C1 segment of cervical spinal cord (tissue), 14 donors: ENCODE data around the gene LRRC56.
"Not testable (repeated sequence)": the region's sequence is repeated elsewhere in the genome, so short reads cannot be mapped to it uniquely, and the experiment has no call there.

Source experiments
- DNase-seq, 14 donors: peaks; one replicate each; lab custom pipeline; 2025; lab: John Stamatoyannopoulos, UW

The LRRC56 gene

GRCh38 chr11:501683-502287 is 35.5 kb upstream of the LRRC56 start:
- DNase-seq: no peak

DNA sequence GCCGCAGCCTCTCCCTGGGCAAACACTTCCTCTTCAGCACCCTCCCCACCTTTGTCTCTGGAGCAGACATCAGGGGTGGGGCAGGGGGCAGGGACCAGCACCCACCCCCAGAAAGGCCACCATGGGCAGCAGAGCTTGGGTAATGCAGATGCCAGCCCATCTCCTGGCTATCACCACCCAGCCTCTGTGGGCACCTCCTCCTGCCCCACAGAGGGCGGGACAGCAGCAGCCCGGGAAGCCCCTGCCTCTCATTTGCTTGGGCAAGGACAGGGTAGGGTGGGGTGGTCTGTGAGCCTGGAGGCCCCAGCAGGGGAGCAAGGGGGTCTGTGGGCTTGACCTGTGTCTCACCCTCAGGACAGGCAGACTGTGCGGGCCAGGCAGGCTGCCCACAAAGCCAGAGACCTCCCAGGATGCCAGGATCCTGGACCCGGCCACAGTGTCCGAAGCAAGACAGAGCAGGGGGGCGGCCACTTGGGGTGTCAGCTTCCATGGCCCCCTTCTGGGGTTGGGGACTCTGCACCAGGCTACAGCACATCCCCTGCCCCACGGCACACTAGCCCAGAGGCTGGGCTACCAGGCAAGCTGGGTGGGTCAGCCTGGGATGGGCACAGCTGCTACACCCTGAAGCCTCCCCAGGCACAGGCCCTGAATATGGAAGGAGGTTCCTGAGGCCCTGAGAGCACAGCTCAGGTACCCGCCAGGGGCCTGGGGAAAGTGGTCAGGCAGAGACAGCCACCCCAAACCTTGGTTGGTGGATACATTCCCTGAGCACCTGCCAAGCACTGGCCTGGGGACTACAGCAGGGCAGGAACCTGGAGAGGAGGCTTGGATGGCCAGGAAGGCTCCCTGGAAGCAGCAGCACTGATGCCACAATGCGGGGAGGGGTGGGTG is 34.8 kb upstream of the LRRC56 start:
- DNase-seq: no peak

DNA sequence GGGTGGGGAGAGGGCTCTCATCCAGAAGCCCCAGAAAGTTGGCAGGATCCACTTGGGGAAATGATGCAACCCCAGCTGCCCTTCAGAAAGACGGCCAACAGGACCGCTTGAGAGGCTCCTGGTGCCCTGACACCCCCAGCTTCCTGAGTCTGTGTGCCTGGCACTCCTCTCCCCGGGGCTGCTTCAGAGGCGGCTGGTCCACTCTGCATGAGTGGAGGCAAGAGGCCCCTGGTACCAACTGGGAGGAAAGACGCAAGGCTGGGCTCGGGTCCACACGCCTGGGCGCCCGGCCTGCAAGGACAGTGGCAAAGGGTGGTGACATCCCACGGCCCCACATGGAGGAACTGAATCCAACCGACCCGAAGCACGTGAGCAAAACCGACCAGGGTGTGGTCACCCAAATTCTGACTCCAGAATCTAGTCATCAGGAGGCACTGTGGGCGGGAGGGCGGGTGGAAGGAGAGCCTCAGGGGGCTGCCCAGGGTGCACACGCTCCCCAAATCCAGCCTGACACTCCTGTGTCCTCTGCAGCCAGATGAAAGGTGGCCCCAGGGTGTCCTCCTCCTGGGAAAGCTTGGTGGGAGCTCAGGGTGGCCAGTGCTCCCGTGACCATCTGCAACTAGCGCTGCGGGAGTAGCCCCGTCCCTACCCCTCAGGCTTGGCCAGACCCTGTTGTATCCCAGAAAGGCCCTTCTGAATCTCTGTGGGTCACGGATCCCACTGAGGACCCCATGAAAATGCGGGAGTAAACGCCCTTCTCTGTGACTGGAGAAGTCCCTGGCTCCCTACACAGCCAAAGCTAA is 33.9 kb upstream of the LRRC56 start:
- peak in 13 of 14 donors; percentile 36 to 88 (median 69) for DNase-seq

- peak in 2 of 14 donors; percentile 56 to 64 for DNase-seq
These were observed 33.0 kb upstream of the LRRC56 start for GRCh38 chr11:504053-504993.

- no peak for DNase-seq
These were observed 32.4 kb upstream of the LRRC56 start for GRCh38 chr11:504994-505344.

DNA sequence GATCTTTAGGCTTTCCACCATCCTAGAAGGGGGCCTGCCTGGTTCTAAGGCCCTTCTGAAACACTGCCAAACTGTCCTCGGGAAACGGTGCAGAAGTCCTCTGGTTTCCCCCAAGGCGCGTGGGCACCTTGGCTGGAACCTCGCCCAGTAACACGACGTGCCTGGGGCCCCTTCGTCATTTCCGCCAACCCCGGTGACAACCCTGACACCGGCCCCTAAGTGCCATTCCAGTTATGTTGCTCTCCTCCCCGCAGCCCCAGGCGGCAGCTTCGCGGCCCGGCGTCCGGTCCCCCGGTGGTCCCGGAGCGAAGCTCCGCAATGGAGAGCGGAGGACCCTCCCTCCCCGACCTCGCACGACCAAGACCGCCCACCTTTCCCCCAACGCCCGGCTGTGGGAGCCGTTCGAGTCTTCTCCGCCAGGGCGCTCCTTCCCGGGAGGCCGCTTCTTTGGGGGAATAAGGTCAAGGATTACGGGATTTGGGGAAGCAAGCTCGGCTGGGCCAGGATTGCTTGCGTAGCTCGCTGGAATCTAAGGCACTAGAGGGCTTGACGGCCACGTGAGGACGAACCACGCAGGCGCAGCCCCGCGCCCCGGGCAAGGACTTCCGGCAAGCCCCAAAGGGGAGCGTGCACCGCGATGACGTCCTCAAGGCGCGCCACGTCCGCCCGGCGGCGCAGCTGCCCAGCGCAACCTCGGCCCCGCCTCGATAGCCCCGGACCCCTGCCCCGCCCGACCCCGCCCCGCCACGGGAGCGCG is 30.9 kb upstream of the LRRC56 start:
- DNase-seq: peak; percentile 85 to 98 (median 97)

DNA sequence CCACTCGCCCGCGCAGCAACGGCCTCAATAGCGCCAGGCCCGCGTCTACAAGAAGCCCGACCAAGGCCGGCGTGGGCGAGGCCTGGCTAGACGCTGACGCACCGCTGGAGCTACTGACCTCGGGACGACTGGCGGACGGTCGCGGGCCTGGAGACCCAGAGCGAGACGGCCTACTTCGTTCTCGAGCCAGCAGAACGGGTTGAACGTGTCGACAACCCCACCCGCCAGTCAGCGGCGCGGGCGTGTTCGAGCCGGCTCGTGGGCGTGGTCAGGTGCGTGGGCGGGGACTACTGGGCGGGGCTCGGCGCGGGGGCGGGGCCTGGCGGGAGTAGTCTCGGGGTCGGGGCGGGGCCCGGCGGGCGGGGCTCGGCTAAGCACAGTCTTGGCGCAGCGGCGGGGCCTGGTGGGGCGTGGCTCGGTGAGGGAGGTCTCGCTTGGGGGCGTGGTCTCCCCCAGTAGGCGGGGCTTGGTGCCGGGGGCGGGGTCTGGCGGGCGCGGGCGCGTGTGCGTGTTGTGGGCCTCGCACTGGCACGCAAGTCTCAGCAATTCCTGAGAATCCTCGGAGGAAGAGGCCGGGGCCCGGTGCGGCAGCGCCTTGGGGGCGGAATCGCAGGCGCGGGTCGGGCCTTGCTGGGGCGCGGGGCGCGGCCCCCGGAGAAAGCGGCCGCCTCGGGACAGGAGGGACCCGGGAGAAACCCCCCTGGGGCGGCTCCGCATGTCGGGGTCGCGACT is 30.2 kb upstream of the LRRC56 start, which contains the start of gene RNH1:
TSS of gene RNH1 (minus strand) at position 248 of the 732 bp plus-strand sequence. CDS start 5,080 bp downstream, outside the sequence.
- peak; percentile 85 to 98 (median 97) for DNase-seq

DNA sequence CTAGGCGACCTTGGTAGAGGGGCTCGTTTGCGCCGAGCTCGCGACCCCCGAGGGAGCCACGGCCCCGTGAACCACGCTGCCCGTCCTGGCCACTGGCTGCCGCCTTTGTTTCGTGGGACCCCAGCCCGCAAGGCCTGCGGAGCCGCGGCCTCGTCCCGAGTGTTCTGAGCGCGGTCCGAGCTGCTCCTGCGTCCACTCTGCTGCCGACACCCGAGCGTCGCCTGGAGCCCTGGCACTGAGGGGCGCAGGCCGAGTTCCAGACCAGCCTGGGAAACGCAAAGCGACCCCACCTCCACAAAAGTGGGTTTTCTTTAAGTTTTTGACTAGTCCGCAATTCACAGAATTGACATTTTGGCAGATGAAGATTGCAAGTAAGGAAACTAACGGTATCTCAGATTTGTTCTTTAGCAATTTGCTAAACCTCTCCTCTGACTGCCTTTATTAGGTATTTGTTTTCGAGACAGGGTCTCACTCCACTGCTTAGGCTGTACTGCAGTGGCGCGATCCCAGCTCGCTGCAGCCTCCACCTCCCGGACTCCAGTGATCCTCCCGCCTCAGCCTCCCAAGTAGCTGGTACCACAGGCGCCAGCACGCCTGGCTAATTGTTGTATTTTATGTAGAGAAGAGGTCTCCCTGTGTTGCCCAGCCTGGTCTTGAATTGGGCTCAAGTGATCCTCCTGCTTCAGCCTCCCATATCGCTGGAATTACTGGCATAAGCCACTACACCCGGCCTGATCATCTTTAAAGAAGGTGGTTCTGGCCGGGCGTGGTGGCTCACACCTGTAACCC is 29.4 kb upstream of the LRRC56 start:
- DNase-seq: no peak

DNA sequence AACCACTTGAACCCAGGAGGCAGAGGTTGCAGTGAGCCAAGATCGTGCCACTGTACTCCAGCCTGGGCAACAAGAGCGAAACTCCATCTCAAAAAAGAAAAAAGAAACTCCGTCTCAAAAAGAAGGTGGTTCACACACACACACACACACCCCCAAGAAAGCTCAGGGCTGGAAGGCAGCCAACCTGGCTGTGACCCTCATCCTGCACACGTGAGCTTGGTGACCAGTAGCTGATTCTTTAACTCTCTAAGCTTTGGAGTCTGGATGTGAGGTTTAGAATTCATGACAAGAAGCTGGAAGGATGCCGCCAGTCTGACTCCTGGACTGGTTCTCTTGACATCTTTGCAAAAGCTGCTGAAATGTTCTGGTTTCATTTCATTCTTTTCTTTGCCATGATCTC is 28.4 kb upstream of the LRRC56 start:
- DNase-seq: no peak

GRCh38 chr11:512761-513595 is 24.3 kb upstream of the LRRC56 start:
- no peak for DNase-seq

GRCh38 chr11:514606-515005 is 22.7 kb upstream of the LRRC56 start:
- DNase-seq: no peak

- DNase-seq: no peak
These were observed 22.2 kb upstream of the LRRC56 start for GRCh38 chr11:515131-515530.

- no peak for DNase-seq
These were observed 20.9 kb upstream of the LRRC56 start for GRCh38 chr11:516400-516799.

GRCh38 chr11:516918-517685 is 20.2 kb upstream of the LRRC56 start:
- DNase-seq: not testable (repeated sequence)

GRCh38 chr11:518463-519202 is 18.7 kb upstream of the LRRC56 start:
- no peak for DNase-seq

- no peak for DNase-seq
These were observed 16.7 kb upstream of the LRRC56 start for GRCh38 chr11:520428-521176.
